ENCODE results near the gene HJV. TPM values are rescaled to one million over a fixed set of nuclear protein-coding genes. Genes with fewer than 3 reads are reported as not detected.
A peak's percentile ranks its signal among the peaks of the same experiment; 100 is the strongest.

The HJV gene
- total and polyA plus RNA-seq, 2 of the 8 experiments (the other 6 are each of a cell fraction or from before 2014, with no cell fraction given), result 0.32 to 0.70 TPM

- peak; percentile 23 to 53 (median 37); a peak in 3 of 4 replicates for TF ChIP-seq CTCF (IDR thresholded peaks at IDR 0.05; ENCODE audit: control extremely low read depth in 1 of 3, insufficient read depth in 1 of 3, low read depth in 1 of 3, low read length in 3 of 3)
- TF ChIP-seq EGR1 (IDR thresholded peaks at IDR 0.05; ENCODE audit: borderline replicate concordance, low read depth, low read length), result 0 out of 2 replicates have a peak, but pooled peaks have one; percentile 9
- TF ChIP-seq TAF1 (IDR thresholded peaks at IDR 0.05; ENCODE audit: low read depth, low read length), result 0 out of 2 replicates have a peak, but pooled peaks have one; percentile 44
- no peak for TF ChIP-seq BCL11A (IDR thresholded peaks at IDR 0.05; ENCODE audit: low read depth in 2 of 2, low read length in 2 of 2)
- TF ChIP-seq RBBP5 (IDR thresholded peaks at IDR 0.05; ENCODE audit: borderline replicate concordance, low read depth, low read length), result peak; percentile 87
- no peak for TF ChIP-seq USF2 (IDR thresholded peaks at IDR 0.05; ENCODE audit: low read length)
- no peak for TF ChIP-seq NANOG (IDR thresholded peaks at IDR 0.05; ENCODE audit: insufficient read depth, low read depth, low read length, poor library complexity, severe bottlenecking)
- 0 out of 2 replicates have a peak, but pooled peaks have one; percentile 3 for TF ChIP-seq SIX5 (IDR thresholded peaks at IDR 0.05; ENCODE audit: low read depth, low read length)
- TF ChIP-seq TEAD4 (IDR thresholded peaks at IDR 0.05; ENCODE audit: low read depth, low read length), result peak; percentile 48
Measured at GRCh38 chr1:145978854-145979745, 42.4 kb downstream of the HJV start (continued).
